Right lobe of liver (tissue), 6 donors: ENCODE measurements around the gene SRPK1. TPM values are rescaled to one million over a fixed set of nuclear protein-coding genes. Genes with fewer than 3 reads are reported as not detected.
"Not testable (repeated sequence)": the region's sequence is repeated elsewhere in the genome, so short reads cannot be mapped to it uniquely, and the experiment has no call there.

Experiments used
- ATAC-seq, 4 donors: fragments of 200-7000 bp; cut with Tn5 transposase; one replicate each; pipeline ENCODE4 v1.9.1; 2020; ENCODE audit warnings: mild to moderate bottlenecking in 4 of 4, moderate library complexity in 4 of 4
- DNase-seq, 3 donors: peaks; one replicate each; pipeline ENCODE4 v3.0.0-alpha.2; 2020
- H3K27ac ChIP-seq, 3 donors: fragments of 200-600 bp; one replicate each; pipeline ENCODE4 v1.8.0; 2022
- H3K27me3 ChIP-seq, 2 donors: fragments of 200-600 bp; one replicate each; pipeline ENCODE4 v1.8.0; 2022
- H3K36me3 ChIP-seq, 4 donors: fragments of 200-600 bp; sonication (generic) in 1 of 4; one replicate each; pipeline versions ENCODE4 v1.5.1 to v1.8.0; 2017 to 2022; ENCODE audit warnings: control low read depth in 1 of 4
- H3K4me1 ChIP-seq, 4 donors: fragments of 200-600 bp; sonication (generic) in 1 of 4; one replicate each; pipeline versions ENCODE4 v1.5.1 to v1.8.0; 2017 to 2022; ENCODE audit warnings: control low read depth in 1 of 4
- H3K4me3 ChIP-seq, 3 donors: fragments of 200-600 bp; one replicate each; pipeline ENCODE4 v1.8.0; 2022
- H3K9me3 ChIP-seq, 4 donors: fragments of 200-600 bp; sonication (generic) in 1 of 4; one replicate each; pipeline versions ENCODE4 v1.5.1 to v1.8.0; 2017 to 2022; ENCODE audit warnings: control low read depth in 1 of 4
- CTCF ChIP-seq, 4 donors: fragments of 200-600 bp in 3 of 4; fragments of 450-650 bp in 1 of 4; IDR thresholded peaks; one replicate each; pipeline versions ENCODE4 v1.5.1 to v1.8.0; 2016 to 2022; ENCODE audit warnings: antibody characterized with exemption in 4 of 4, mild to moderate bottlenecking in 2 of 4
- POLR2A ChIP-seq: fragments of 450-650 bp; IDR thresholded peaks from one replicate; pipeline ENCODE4 v1.6.1; 2017; ENCODE audit warnings: antibody characterized with exemption, mild to moderate bottlenecking
- WGBS: methylation state at CpG from one replicate; pipeline ENCODE4 v1.1.6; 2018; ENCODE audit warnings: low coverage, low lambda C conversion rate; ENCODE audit not compliant: insufficient coverage; ENCODE audit errors: missing lambda C conversion rate; 5-methylcytosine and 5-hydroxymethylcytosine counted together
- intact Hi-C, 2 donors: fragments of 100-400 bp; cut with DNase I; formaldehyde crosslinking; loops; one replicate each; pipeline versions ENCODE4 v1.11.2 to v1.14.1; 2022
- total RNA-seq, 6 experiments: library from RNA; depleted of rRNA in 2 of 6; stranded (reverse); fragments of >200 nt in 2 of 6; fragmentation: NEBNext Ultra II Directional in 3 of 6; extraction: Animal tissue kit (Norgen Biotek cat#: 25700) in 3 of 6; gene quantifications; one replicate each; pipeline versions ENCODE4 v1.1.0 to v1.2.4, GENCODE V29; 2016 to 2023
- donor health status: DM: no; HTN: yes; CAD: no.
- donor health status: DM: no; HTN: no; CAD: no.
- donor health status: DM: no; HTN: no; CAD: no.
- donor health status: DM: no; HTN: yes; CAD: no.
- donor health status: DM: no; HTN: yes; CAD: no.

Gene SRPK1
- total RNA-seq, 6 experiments from 2014 or later = 18.4 to 64.1 (median 26.4) TPM

- Histone ChIP-seq H3K4me1 (no peaks in the 10 kb centered on the region), H3K9me3 (no peaks in the 10 kb centered on the region), H3K4me3 (no peak overlapping the region), H3K36me3 (peaks cover 0 to 5% (median 0%) of the 10 kb centered on the region in 4 donors), H3K27me3 (no peaks in the 10 kb centered on the region), H3K27ac (no peak overlapping the region)
- intact Hi-C loops = no loop called here
- 97% methylated on average over 7 of the region's 8 CpGs for WGBS
- DNase-seq = no peak
- ATAC-seq = no peak
- TF ChIP-seq POLR2A (no peak), CTCF (IDR thresholded peaks at IDR 0.05) (no peak)
Measured at GRCh38 chr6:35911871-35912653, 8.8 kb downstream of the SRPK1 start.

- WGBS = no CpG with 5 or more reads among the region's 2 CpGs
- intact Hi-C loops = not testable (repeated sequence)
Measured at GRCh38 chr6:35909571-35909970, 11.3 kb downstream of the SRPK1 start.

GRCh38 chr6:35908753-35909401 lies 12.0 kb downstream of the SRPK1 start:
- intact Hi-C loops, ATAC-seq, H3K4me3 ChIP-seq, H3K36me3 ChIP-seq, H3K27ac ChIP-seq, H3K27me3 ChIP-seq, DNase-seq, H3K9me3 ChIP-seq: not testable (repeated sequence)
- WGBS = 88% methylated on average over 1 of the region's 5 CpGs
- peaks cover 0 to 16% (median 1%) of the 10 kb centered on the region in 4 donors for H3K4me1 ChIP-seq

More at GRCh38 chr6:35909571-35909970, 11.3 kb downstream of the SRPK1 start:
- H3K4me3 ChIP-seq, H3K36me3 ChIP-seq, DNase-seq, H3K27ac ChIP-seq, H3K27me3 ChIP-seq, ATAC-seq, H3K9me3 ChIP-seq: not testable (repeated sequence)
- peaks cover 0 to 10% (median 0%) of the 10 kb centered on the region in 4 donors for H3K4me1 ChIP-seq

GRCh38 chr6:35907750-35908149 lies 13.1 kb downstream of the SRPK1 start:
- intact Hi-C loops = no loop called here
- Histone ChIP-seq H3K9me3 (no peaks in the 10 kb centered on the region), H3K27ac (no peak overlapping the region), H3K4me1 (peaks cover 0 to 23% (median 2%) of the 10 kb centered on the region in 4 donors), H3K4me3 (no peak overlapping the region), H3K27me3 (no peaks in the 10 kb centered on the region), H3K36me3 (no peaks in the 10 kb centered on the region)
- no peak for ATAC-seq
- TF ChIP-seq POLR2A (no peak), CTCF (IDR thresholded peaks at IDR 0.05) (no peak)
- no peak for DNase-seq
- 76% methylated on average over 2 of the region's 6 CpGs for WGBS

- Histone ChIP-seq H3K27me3 (no peaks in the 10 kb centered on the region), H3K27ac (no peak overlapping the region), H3K4me3 (no peak overlapping the region), H3K9me3 (no peaks in the 10 kb centered on the region), H3K4me1 (peaks cover 0 to 23% (median 2%) of the 10 kb centered on the region in 4 donors), H3K36me3 (no peaks in the 10 kb centered on the region)
- ATAC-seq = no peak
- intact Hi-C loops = no loop called here
- TF ChIP-seq CTCF (IDR thresholded peaks at IDR 0.05) = no peak
- TF ChIP-seq POLR2A = no peak
- WGBS = 66% methylated on average over 2 of the region's 2 CpGs
- no peak for DNase-seq
Measured at GRCh38 chr6:35906499-35906846, 14.4 kb downstream of the SRPK1 start.
